ENCODE results near the gene NHEJ1.

DNA sequence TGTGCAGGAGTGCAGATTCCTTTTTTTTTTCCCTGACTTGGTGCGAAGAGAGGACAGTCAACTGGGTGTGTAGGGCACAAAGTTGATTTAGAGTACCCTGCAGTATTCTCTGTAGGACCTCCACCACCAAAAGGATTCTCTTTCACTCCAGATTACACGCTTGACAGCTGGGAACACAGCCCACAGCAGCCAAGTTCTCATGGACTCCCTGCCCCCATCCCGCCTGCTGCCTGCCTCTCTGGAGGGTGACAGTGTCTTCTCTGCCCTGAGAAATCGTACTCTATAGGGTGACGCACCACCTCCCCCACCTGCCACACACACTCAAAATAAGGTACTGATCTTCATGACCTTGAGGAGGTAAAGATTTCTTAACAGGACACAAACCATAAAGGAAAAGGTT lies 73.3 kb downstream of the NHEJ1 start:
- TF ChIP-seq CTCF (IDR thresholded peaks at IDR 0.05) (no peak), POLR2A (IDR thresholded peaks at IDR 0.05) (no peak), POLR2AphosphoS5 (IDR thresholded peaks at IDR 0.05) (no peak)
